ENCODE results near the gene PXN.
A peak's percentile ranks its signal among the peaks of the same experiment; 100 is the strongest.
"Not testable (repeated sequence)": the region's sequence is repeated elsewhere in the genome, so short reads cannot be mapped to it uniquely, and the experiment has no call there.

The PXN gene

DNA sequence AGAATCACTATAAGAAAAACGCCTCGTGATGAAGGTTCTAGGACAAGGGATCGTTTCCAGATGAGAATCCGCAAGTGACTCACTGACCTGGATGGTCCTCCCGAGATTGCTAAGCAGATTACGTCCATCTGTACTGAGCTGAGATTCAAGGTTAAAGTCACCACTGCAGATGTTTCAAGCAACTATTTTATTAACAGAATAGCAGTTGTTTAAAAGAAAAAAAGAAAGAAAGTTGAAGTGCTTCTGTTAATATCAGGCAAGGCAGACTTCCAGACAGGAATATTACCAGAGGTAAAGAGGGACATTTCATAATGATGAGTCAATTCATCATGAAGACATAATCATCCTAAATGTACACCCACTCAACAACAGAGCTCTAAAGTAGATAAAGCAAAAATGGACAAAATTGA, 17.9 kb downstream of the PXN start:
- TF ChIP-seq TOX (CRISPR knock-in tag; IDR thresholded peaks at IDR 0.05; ENCODE audit: borderline replicate concordance) (no peak), RARB (CRISPR knock-in tag; IDR thresholded peaks at IDR 0.05) (no peak), ZC3H10 (CRISPR knock-in tag; IDR thresholded peaks at IDR 0.05) (no peak), ZNF8 (CRISPR knock-in tag; IDR thresholded peaks at IDR 0.05) (no peak), TCF4 (CRISPR knock-in tag; IDR thresholded peaks at IDR 0.05; ENCODE audit: borderline replicate concordance) (no peak), ESRRG (CRISPR knock-in tag; IDR thresholded peaks at IDR 0.05) (no peak)
- ATAC-seq: peak; percentile 76

- ATAC-seq: peak; percentile 40
- TF ChIP-seq CREB5 (CRISPR knock-in tag; IDR thresholded peaks at IDR 0.05; ENCODE audit: low read depth) (no peak), CSDC2 (CRISPR knock-in tag; IDR thresholded peaks at IDR 0.05) (no peak), PPARA (CRISPR knock-in tag; IDR thresholded peaks at IDR 0.05; ENCODE audit: borderline replicate concordance) (no peak), PATZ1 (CRISPR knock-in tag; IDR thresholded peaks at IDR 0.05; ENCODE audit: borderline replicate concordance) (no peak), ZNF70 (CRISPR knock-in tag; IDR thresholded peaks at IDR 0.05) (no peak), ZNF8 (CRISPR knock-in tag; IDR thresholded peaks at IDR 0.05) (no peak), ZNF565 (CRISPR knock-in tag; conservative IDR thresholded peaks at IDR 0.05; ENCODE audit: low read depth) (no peak), ZC3H10 (CRISPR knock-in tag; IDR thresholded peaks at IDR 0.05) (no peak), GLIS3 (CRISPR knock-in tag; IDR thresholded peaks at IDR 0.05) (no peak), ZFP30 (CRISPR knock-in tag; IDR thresholded peaks at IDR 0.05) (no peak), TCF4 (CRISPR knock-in tag; IDR thresholded peaks at IDR 0.05; ENCODE audit: borderline replicate concordance) (no peak), RARB (CRISPR knock-in tag; IDR thresholded peaks at IDR 0.05) (no peak), POU6F1 (CRISPR knock-in tag; IDR thresholded peaks at IDR 0.05; ENCODE audit: borderline replicate concordance, low read depth) (no peak), BACH2 (CRISPR knock-in tag; IDR thresholded peaks at IDR 0.05; ENCODE audit: borderline replicate concordance) (no peak), OSR1 (CRISPR knock-in tag; IDR thresholded peaks at IDR 0.05) (no peak), ISL1 (CRISPR knock-in tag; IDR thresholded peaks at IDR 0.05) (no peak), TOX (CRISPR knock-in tag; IDR thresholded peaks at IDR 0.05; ENCODE audit: borderline replicate concordance) (no peak)
- TF ChIP-seq, protein P1, sequence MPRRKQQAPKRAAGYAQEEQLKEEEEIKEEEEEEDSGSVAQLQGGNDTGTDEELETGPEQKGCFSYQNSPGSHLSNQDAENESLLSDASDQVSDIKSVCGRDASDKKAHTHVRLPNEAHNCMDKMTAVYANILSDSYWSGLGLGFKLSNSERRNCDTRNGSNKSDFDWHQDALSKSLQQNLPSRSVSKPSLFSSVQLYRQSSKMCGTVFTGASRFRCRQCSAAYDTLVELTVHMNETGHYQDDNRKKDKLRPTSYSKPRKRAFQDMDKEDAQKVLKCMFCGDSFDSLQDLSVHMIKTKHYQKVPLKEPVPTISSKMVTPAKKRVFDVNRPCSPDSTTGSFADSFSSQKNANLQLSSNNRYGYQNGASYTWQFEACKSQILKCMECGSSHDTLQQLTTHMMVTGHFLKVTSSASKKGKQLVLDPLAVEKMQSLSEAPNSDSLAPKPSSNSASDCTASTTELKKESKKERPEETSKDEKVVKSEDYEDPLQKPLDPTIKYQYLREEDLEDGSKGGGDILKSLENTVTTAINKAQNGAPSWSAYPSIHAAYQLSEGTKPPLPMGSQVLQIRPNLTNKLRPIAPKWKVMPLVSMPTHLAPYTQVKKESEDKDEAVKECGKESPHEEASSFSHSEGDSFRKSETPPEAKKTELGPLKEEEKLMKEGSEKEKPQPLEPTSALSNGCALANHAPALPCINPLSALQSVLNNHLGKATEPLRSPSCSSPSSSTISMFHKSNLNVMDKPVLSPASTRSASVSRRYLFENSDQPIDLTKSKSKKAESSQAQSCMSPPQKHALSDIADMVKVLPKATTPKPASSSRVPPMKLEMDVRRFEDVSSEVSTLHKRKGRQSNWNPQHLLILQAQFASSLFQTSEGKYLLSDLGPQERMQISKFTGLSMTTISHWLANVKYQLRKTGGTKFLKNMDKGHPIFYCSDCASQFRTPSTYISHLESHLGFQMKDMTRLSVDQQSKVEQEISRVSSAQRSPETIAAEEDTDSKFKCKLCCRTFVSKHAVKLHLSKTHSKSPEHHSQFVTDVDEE (CRISPR knock-in tag; IDR thresholded peaks at IDR 0.05): no peak
Observed at GRCh38 chr12:120247183-120247582, 18.3 kb downstream of the PXN start.

DNA sequence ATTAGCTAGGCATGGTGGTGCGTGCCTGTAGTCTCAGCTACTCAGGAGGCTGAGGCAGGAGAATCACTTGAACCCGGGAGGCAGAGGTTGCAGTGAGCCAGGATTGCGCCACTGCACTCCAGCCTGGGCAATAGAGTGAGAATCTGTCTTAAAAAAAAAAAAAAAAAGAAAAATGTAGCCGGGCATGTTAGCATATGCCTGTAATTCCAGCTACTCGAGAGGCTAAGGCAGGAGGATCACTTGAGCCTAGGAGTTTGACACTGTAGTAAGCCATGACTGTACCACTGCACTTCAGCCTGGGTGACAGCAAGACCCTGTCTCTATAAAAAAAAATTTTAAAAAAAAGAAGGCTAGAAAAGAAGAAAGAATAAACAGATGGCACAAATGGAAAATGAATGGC, 18.8 kb downstream of the PXN start:
- not testable (repeated sequence) for ATAC-seq

DNA sequence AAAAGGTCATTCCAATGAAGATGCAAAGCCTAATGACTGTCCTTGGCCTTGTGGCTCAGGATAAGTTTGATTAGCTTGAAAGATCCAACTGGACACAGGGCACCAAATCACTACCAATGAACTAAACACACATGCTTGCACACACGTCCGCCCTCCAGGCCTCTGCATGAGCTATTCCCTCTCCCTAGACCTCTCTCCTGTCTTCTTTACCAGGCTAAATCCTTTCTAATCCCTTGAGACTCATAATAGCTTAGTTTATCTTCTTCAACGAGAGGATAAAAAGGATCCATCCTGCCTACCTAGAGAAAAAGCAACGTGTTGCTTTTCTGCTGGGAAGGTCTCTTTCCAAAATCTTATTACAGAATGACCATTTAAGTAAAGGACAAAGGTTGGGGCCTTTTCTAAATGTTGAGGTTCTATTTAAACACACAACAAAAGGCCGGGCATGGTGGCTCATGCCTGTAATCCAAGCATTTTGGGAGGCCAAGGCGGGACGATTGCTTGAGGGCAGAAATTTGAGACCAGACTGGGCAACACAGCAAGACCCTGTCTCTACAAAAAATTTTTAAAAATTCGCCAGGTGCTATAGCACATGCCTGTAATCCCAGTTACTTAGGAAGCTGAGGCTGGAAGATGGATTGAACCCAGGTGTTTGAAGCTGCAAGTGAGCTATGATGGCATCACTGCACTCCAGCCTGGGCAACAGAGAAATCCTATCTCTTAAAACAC, 22.4 kb downstream of the PXN start:
- ATAC-seq: no peak
- TF ChIP-seq POU6F1 (CRISPR knock-in tag; IDR thresholded peaks at IDR 0.05; ENCODE audit: borderline replicate concordance, low read depth) (no peak), CREB5 (CRISPR knock-in tag; IDR thresholded peaks at IDR 0.05; ENCODE audit: low read depth) (no peak), ZFP3 (CRISPR knock-in tag; IDR thresholded peaks at IDR 0.05) (no peak), GLIS3 (CRISPR knock-in tag; IDR thresholded peaks at IDR 0.05) (no peak), BACH2 (CRISPR knock-in tag; IDR thresholded peaks at IDR 0.05; ENCODE audit: borderline replicate concordance) (no peak), ZNF565 (CRISPR knock-in tag; conservative IDR thresholded peaks at IDR 0.05; ENCODE audit: low read depth) (no peak), ZFP30 (CRISPR knock-in tag; IDR thresholded peaks at IDR 0.05) (no peak), ESRRG (CRISPR knock-in tag; IDR thresholded peaks at IDR 0.05) (no peak), PATZ1 (CRISPR knock-in tag; IDR thresholded peaks at IDR 0.05; ENCODE audit: borderline replicate concordance) (no peak)

All from SK-N-SH treated with all-trans-retinoic acid at 6 μM for 48 hours (cell line).